ENCODE measurements around the gene CELSR1.

The CELSR1 gene

DNA sequence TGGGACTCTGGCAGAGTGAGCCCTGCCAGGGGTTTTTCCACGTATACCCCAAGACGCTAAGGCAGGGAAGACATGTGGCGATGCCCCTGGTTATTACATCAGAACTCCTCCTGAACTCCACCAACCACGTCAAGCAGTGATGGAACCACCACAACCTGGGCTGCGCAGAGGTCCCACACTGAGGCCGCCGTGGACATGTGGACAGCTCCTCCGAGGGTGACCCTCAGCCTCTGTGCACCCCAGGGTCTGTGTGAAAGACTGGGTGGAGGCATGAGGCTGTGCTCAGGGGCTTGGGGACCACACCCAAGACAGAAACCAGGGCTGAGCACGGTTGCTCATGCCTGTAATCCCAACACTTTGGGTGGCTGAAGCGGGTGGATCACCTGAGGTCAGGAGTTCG is 149.7 kb downstream of the CELSR1 start:
- no peak for DNase-seq (ENCODE audit: low read depth)
- TF ChIP-seq, protein P1, sequence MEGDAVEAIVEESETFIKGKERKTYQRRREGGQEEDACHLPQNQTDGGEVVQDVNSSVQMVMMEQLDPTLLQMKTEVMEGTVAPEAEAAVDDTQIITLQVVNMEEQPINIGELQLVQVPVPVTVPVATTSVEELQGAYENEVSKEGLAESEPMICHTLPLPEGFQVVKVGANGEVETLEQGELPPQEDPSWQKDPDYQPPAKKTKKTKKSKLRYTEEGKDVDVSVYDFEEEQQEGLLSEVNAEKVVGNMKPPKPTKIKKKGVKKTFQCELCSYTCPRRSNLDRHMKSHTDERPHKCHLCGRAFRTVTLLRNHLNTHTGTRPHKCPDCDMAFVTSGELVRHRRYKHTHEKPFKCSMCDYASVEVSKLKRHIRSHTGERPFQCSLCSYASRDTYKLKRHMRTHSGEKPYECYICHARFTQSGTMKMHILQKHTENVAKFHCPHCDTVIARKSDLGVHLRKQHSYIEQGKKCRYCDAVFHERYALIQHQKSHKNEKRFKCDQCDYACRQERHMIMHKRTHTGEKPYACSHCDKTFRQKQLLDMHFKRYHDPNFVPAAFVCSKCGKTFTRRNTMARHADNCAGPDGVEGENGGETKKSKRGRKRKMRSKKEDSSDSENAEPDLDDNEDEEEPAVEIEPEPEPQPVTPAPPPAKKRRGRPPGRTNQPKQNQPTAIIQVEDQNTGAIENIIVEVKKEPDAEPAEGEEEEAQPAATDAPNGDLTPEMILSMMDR (conservative IDR thresholded peaks at IDR 0.05; ENCODE audit: control insufficient read depth, insufficient read depth, low read depth, low read length) = no peak
- no peak overlapping the region for H3K4me3 ChIP-seq (ENCODE audit: control insufficient read depth, low read depth, low read length)

DNA sequence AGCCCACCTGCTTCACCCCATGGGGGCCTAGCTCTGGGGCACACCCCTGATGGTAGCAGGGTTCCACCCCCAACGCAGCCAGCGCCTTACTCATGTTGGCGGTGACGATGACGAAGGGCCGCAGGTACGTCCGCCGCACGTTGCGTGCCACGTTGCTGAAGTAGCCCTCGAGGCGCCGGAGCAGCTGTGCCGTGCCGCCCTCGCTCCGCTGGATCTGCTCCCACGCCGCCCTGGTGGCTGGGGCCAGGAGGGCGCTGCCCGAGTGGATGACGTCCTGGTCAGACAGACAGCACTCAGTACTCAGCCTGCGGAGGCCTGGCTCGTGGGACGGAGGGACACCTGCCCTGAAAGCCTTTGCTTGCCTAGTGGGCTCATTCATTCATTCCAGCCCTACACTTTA is 151.1 kb downstream of the CELSR1 start:
- TF ChIP-seq, protein P1 (conservative IDR thresholded peaks at IDR 0.05; ENCODE audit: control insufficient read depth, insufficient read depth, low read depth, low read length) = no peak
- DNase-seq (ENCODE audit: low read depth) = no peak
- H3K4me3 ChIP-seq (ENCODE audit: control insufficient read depth, low read depth, low read length) = no peak overlapping the region

DNA sequence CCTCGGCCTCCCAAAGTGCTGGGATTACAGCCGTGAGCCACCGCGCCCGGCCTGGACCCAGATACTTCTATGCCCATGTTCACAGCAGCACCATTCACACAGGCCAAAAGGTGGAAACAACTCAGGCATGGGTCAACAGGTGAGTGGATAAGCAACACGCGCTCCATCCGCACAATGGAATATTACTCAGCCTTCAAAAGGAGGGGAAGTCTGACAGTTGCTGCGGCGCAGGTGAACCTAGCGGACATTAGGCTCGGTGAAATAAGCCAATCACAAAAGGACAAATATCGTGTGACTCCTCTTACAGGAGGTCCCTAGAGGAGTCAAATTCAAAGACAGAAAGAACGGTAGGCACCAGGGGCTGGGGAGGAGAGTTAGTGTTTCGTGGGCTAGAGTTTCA is 154.9 kb downstream of the CELSR1 start:
- H3K4me3 ChIP-seq (ENCODE audit: control insufficient read depth, low read depth, low read length) = no peak overlapping the region
- no peak for DNase-seq (ENCODE audit: low read depth)
- TF ChIP-seq, protein P1 (conservative IDR thresholded peaks at IDR 0.05; ENCODE audit: control insufficient read depth, insufficient read depth, low read depth, low read length) = no peak

DNA sequence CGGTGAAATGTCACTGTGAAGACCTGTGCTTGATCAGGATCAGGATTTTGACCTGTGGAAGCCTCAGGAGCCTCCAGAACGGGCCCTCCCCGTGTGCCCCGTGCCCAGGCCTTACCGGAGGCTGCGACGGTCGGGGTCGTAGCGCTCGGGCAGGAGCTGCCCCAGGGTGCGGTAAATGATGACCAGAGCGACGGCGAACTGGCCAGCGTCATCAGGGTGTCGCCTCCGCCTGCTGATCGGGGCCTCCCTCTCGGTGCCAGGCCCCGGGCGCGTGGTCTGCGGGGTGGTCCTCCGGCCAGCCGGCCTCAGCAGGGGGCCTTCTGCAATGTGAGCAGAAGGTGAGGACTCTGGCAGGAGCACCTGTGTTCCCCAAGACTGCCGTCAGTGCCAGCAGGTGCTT is 155.7 kb downstream of the CELSR1 start:
- no peak overlapping the region for H3K4me3 ChIP-seq (ENCODE audit: control insufficient read depth, low read depth, low read length)
- DNase-seq (ENCODE audit: low read depth) = no peak
- TF ChIP-seq, protein P1 (conservative IDR thresholded peaks at IDR 0.05; ENCODE audit: control insufficient read depth, insufficient read depth, low read depth, low read length) = no peak

DNA sequence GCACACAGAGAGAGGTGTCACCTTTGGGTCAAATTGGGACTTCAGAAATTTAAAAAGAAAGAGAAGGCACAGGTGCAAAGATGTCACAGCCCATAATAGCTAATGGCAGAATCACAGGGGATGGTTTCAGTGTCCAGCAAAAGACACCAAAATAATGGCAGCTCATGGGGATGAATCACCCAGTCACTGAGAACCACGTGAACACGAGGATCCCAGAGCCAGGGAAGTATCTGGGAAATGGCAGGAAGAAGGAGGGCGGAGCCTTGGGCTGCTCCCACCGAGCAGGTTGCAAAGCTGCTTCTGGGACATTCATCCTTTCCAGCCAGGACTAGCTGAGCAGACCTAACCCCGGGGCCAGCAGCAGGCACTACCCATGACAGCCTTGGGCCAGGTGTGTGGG is 156.3 kb downstream of the CELSR1 start:
- no peak for DNase-seq (ENCODE audit: low read depth)
- no peak overlapping the region for H3K4me3 ChIP-seq (ENCODE audit: control insufficient read depth, low read depth, low read length)
- TF ChIP-seq, protein P1 (conservative IDR thresholded peaks at IDR 0.05; ENCODE audit: control insufficient read depth, insufficient read depth, low read depth, low read length) = no peak

DNA sequence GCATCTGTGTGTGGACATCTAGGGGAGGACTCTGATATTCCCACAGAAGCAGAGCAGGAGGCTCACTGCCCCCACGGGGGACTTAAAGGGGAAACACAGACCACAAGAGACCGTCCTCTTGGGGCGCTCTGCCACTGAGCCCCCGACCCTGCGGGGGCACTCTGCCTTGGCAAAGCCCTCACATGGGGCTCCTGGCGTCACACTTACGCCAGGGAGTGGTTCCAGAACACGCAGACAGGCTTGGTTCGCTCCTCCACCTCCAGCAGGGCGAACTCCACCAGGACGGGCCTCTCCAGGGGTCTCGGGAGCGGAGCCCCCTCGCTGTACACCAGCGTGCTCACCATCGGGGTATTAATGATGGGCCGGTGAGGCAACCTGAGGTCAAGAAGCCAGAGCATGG is 156.8 kb downstream of the CELSR1 start:
- H3K4me3 ChIP-seq (ENCODE audit: control insufficient read depth, low read depth, low read length) = no peak overlapping the region
- TF ChIP-seq, protein P1 (conservative IDR thresholded peaks at IDR 0.05; ENCODE audit: control insufficient read depth, insufficient read depth, low read depth, low read length) = no peak
- DNase-seq (ENCODE audit: low read depth) = no peak

DNA sequence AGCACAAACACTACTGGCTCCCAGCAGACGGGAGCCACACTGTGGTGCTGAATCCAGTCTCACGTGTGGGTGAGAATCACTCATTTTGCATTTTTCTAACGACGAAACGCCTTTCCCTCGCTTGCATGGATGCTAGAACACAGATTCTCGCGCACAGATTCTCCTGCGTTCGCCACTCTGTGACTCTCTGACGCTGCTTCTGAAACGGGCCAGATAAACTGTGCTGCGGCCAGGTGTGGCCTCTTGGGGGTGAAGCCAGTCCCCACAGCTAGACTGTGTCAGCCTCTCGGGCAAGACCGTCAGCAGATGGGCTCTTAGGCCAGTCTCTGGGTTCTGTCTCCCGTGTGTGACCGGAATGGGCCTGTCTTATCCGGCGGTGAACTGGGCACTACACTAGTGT is 157.4 kb downstream of the CELSR1 start:
- DNase-seq (ENCODE audit: low read depth) = no peak
- TF ChIP-seq, protein P1 (conservative IDR thresholded peaks at IDR 0.05; ENCODE audit: control insufficient read depth, insufficient read depth, low read depth, low read length) = no peak
- no peak overlapping the region for H3K4me3 ChIP-seq (ENCODE audit: control insufficient read depth, low read depth, low read length)
